ENCODE results near the gene IRF1.

DNA sequence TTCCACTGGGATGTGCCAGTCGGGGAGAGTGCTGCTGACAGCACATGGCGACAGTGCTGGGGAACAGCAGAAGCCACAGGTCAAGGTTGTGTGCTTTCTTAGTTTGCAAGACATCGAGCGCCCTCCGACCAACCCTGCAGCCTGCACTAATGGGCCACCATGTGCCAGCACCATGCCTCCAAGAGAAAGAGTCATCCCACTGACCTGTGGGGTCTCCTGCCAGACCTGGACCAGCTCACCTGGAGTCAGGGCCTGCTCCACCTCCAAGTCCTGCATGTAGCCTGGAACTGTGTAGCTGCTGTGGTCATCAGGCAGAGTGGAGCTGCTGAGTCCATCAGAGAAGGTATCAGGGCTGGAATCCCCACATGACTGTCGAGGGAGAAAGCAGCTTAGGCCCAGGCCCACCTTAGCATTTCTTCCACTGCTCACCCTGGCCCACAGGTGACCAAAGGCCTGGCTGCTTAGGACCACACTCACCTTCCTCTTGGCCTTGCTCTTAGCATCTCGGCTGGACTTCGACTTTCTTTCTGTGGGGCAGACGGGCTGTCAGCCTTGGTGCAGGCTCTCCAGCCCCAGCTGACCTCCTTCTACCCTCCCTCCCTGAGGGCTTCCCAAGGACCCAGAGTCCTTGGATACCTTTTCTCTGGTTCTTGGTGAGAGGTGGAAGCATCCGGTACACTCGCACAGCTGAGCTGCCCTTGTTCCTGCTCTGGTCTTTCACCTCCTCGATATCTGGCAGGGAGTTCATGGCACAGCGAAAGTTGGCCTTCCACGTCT is 4.1 kb downstream of the IRF1 start:
- TF ChIP-seq, protein P1, sequence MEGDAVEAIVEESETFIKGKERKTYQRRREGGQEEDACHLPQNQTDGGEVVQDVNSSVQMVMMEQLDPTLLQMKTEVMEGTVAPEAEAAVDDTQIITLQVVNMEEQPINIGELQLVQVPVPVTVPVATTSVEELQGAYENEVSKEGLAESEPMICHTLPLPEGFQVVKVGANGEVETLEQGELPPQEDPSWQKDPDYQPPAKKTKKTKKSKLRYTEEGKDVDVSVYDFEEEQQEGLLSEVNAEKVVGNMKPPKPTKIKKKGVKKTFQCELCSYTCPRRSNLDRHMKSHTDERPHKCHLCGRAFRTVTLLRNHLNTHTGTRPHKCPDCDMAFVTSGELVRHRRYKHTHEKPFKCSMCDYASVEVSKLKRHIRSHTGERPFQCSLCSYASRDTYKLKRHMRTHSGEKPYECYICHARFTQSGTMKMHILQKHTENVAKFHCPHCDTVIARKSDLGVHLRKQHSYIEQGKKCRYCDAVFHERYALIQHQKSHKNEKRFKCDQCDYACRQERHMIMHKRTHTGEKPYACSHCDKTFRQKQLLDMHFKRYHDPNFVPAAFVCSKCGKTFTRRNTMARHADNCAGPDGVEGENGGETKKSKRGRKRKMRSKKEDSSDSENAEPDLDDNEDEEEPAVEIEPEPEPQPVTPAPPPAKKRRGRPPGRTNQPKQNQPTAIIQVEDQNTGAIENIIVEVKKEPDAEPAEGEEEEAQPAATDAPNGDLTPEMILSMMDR (IDR thresholded peaks at IDR 0.05; ENCODE audit: low read depth, low read length, missing input control): no peak
- TF ChIP-seq, protein P2, sequence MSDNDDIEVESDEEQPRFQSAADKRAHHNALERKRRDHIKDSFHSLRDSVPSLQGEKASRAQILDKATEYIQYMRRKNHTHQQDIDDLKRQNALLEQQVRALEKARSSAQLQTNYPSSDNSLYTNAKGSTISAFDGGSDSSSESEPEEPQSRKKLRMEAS (IDR thresholded peaks at IDR 0.05): no peak
- TF ChIP-seq, protein P3, sequence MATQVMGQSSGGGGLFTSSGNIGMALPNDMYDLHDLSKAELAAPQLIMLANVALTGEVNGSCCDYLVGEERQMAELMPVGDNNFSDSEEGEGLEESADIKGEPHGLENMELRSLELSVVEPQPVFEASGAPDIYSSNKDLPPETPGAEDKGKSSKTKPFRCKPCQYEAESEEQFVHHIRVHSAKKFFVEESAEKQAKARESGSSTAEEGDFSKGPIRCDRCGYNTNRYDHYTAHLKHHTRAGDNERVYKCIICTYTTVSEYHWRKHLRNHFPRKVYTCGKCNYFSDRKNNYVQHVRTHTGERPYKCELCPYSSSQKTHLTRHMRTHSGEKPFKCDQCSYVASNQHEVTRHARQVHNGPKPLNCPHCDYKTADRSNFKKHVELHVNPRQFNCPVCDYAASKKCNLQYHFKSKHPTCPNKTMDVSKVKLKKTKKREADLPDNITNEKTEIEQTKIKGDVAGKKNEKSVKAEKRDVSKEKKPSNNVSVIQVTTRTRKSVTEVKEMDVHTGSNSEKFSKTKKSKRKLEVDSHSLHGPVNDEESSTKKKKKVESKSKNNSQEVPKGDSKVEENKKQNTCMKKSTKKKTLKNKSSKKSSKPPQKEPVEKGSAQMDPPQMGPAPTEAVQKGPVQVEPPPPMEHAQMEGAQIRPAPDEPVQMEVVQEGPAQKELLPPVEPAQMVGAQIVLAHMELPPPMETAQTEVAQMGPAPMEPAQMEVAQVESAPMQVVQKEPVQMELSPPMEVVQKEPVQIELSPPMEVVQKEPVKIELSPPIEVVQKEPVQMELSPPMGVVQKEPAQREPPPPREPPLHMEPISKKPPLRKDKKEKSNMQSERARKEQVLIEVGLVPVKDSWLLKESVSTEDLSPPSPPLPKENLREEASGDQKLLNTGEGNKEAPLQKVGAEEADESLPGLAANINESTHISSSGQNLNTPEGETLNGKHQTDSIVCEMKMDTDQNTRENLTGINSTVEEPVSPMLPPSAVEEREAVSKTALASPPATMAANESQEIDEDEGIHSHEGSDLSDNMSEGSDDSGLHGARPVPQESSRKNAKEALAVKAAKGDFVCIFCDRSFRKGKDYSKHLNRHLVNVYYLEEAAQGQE (IDR thresholded peaks at IDR 0.05): no peak
- no peak for TF ChIP-seq JUND (IDR thresholded peaks at IDR 0.05)
- TF ChIP-seq, protein P4, sequence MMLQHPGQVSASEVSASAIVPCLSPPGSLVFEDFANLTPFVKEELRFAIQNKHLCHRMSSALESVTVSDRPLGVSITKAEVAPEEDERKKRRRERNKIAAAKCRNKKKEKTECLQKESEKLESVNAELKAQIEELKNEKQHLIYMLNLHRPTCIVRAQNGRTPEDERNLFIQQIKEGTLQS (IDR thresholded peaks at IDR 0.05): no peak
- TF ChIP-seq HNF4A (conservative IDR thresholded peaks at IDR 0.05): no peak
- TF ChIP-seq TAF1 (conservative IDR thresholded peaks at IDR 0.05): no peak
- TF ChIP-seq, protein P5, sequence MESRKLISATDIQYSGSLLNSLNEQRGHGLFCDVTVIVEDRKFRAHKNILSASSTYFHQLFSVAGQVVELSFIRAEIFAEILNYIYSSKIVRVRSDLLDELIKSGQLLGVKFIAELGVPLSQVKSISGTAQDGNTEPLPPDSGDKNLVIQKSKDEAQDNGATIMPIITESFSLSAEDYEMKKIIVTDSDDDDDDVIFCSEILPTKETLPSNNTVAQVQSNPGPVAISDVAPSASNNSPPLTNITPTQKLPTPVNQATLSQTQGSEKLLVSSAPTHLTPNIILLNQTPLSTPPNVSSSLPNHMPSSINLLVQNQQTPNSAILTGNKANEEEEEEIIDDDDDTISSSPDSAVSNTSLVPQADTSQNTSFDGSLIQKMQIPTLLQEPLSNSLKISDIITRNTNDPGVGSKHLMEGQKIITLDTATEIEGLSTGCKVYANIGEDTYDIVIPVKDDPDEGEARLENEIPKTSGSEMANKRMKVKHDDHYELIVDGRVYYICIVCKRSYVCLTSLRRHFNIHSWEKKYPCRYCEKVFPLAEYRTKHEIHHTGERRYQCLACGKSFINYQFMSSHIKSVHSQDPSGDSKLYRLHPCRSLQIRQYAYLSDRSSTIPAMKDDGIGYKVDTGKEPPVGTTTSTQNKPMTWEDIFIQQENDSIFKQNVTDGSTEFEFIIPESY (IDR thresholded peaks at IDR 0.05): no peak
- no peak for TF ChIP-seq NR2F2 (IDR thresholded peaks at IDR 0.05)
- TF ChIP-seq EGR1 (IDR thresholded peaks at IDR 0.05; ENCODE audit: low read depth in 2 of 2): no peak

All from liver (tissue), 3 donors.